ENCODE results near the gene GPR141. TPM values are rescaled to one million over a fixed set of nuclear protein-coding genes. Genes with fewer than 3 reads are reported as not detected.

The GPR141 gene
- total RNA-seq, 1 experiment from 2014 or later, result not detected

DNA sequence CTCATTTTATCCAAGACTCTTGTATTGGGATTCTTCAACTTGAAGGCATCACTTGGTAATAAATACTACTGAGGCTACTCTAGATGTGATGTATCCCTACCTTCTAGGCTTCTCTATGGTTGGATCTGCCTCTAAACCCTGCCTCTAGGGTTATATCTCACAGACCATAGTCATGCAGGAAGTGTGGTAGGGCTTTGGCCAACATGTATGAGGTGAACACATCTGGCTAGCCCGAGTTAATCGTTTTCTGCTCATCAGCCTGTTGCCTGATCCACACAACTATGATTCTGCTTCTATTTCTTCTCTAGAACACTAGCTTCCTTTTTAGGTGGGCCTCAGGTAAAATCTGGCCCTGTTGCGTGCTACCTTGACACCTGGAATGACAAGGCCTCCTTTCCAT lies 86.2 kb downstream of the GPR141 start:
- Histone ChIP-seq H3K4me3 (no peak overlapping the region), H3K36me3 (no peaks in the 10 kb centered on the region), H3K9me3 (replicated peaks) (peaks cover 4% of the 10 kb centered on the region; the same call in 1 of the 2 replicates), H3K27ac (no peak overlapping the region), H3K4me1 (no peaks in the 10 kb centered on the region), H3K27me3 (peaks cover 6% of the 10 kb centered on the region)
- no peak for DNase-seq

GRCh38 chr7:37770838-37771237 lies 87.3 kb downstream of the GPR141 start:
- Histone ChIP-seq H3K4me1 (no peaks in the 10 kb centered on the region), H3K27ac (no peak overlapping the region), H3K27me3 (peaks cover 6% of the 10 kb centered on the region), H3K4me3 (no peak overlapping the region), H3K36me3 (no peaks in the 10 kb centered on the region), H3K9me3 (replicated peaks) (peaks cover 4% of the 10 kb centered on the region; the same call in 1 of the 2 replicates)
- no peak for DNase-seq

DNA sequence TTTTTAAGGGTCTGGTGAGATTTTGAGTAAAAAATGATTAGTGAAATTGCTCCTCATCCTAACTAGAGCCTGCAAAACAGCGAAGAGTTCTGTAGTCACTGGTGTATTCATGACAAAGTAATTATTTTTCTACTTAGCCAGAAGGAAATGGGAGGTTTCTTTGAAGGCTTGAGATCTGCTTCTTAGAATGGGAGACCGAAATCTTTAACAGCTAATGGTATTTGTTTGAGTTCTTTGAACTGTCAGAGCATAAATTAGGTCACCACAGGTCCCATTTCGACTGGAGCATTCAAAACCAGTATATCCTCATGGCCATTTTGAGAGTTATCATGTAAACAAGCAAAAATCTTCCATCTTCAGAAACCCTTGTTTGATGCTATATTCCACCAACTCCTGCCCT lies 87.8 kb downstream of the GPR141 start:
- H3K36me3 ChIP-seq, result no peaks in the 10 kb centered on the region
- H3K4me3 ChIP-seq, result no peak overlapping the region
- no peak for DNase-seq
- peaks cover 4% of the 10 kb centered on the region; the same call in 1 of the 2 replicates for H3K9me3 ChIP-seq (replicated peaks)
- H3K27ac ChIP-seq, result no peak overlapping the region
- no peaks in the 10 kb centered on the region for H3K4me1 ChIP-seq
- H3K27me3 ChIP-seq, result peaks cover 6% of the 10 kb centered on the region

- peaks cover 6% of the 10 kb centered on the region for H3K27me3 ChIP-seq
- no peak overlapping the region for H3K4me3 ChIP-seq
- no peak overlapping the region for H3K27ac ChIP-seq
- no peak for DNase-seq
- no peaks in the 10 kb centered on the region for H3K36me3 ChIP-seq
- no peaks in the 10 kb centered on the region for H3K4me1 ChIP-seq
- H3K9me3 ChIP-seq (replicated peaks), result peaks cover 4% of the 10 kb centered on the region; the same call in 1 of the 2 replicates
These were observed 88.2 kb downstream of the GPR141 start for GRCh38 chr7:37771801-37772200.

- Histone ChIP-seq H3K4me1 (no peaks in the 10 kb centered on the region), H3K27ac (no peak overlapping the region), H3K27me3 (no peaks in the 10 kb centered on the region; the same call in 1 of the 2 replicates), H3K4me3 (no peak overlapping the region), H3K9me3 (replicated peaks) (peaks cover 4% of the 10 kb centered on the region; the same call in 1 of the 2 replicates), H3K36me3 (no peaks in the 10 kb centered on the region)
- DNase-seq, result no peak
These were observed 92.4 kb downstream of the GPR141 start for GRCh38 chr7:37775921-37776320.

DNA sequence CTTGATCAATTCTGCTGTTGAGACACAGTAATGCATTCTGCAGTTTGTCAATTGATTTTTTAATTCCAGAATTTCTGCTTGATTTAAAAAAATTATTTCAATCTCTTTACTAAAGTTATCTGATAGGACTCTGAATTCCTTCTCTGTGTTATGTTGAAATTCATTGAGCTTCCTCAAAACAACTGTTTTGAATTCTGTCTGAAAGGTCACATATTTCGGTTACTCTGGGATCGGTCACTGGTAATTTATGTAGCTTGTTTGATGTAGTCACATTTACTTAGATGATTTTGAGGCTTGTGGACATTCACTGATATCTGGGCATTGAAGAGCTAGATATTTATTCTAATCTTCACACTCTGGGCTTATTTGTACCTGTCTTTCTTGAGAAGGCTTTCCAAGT lies 97.6 kb downstream of the GPR141 start:
- Histone ChIP-seq H3K27ac (no peak overlapping the region), H3K27me3 (no peaks in the 10 kb centered on the region; the same call in 1 of the 2 replicates), H3K4me1 (no peaks in the 10 kb centered on the region), H3K36me3 (no peaks in the 10 kb centered on the region), H3K9me3 (replicated peaks) (no peaks in the 10 kb centered on the region), H3K4me3 (no peak overlapping the region)
- DNase-seq, result no peak

- H3K4me3 ChIP-seq, result no peak overlapping the region
- no peak for DNase-seq
- no peaks in the 10 kb centered on the region; the same call in 1 of the 2 replicates for H3K27me3 ChIP-seq
- H3K36me3 ChIP-seq, result no peaks in the 10 kb centered on the region
- H3K4me1 ChIP-seq, result no peaks in the 10 kb centered on the region
- H3K9me3 ChIP-seq (replicated peaks), result no peaks in the 10 kb centered on the region
- no peak overlapping the region for H3K27ac ChIP-seq
These were observed 98.6 kb downstream of the GPR141 start for GRCh38 chr7:37782166-37782565.

DNA sequence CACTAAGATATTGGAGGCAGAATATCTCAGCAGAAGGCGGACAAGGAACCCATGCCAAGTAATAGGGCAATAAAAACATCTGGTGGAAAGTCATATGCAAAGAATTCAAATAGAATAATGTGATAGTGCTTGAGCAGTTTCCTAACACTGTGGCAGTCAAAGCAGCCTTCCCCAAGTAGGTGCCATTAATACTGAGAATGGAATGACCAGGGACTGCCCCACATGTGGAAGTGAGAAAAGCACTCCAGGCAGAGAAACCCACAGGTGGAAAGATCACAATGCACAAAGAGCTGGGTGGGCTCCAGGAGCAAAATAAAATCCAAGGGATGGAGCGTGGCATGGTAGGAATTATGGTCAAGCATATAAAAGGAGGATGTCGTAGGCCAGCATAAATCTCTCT lies 100.4 kb downstream of the GPR141 start:
- no peak overlapping the region for H3K27ac ChIP-seq
- H3K36me3 ChIP-seq, result no peaks in the 10 kb centered on the region
- H3K4me3 ChIP-seq, result no peak overlapping the region
- H3K9me3 ChIP-seq (replicated peaks), result no peaks in the 10 kb centered on the region
- H3K27me3 ChIP-seq, result no peaks in the 10 kb centered on the region; the same call in 1 of the 2 replicates
- no peak for DNase-seq
- H3K4me1 ChIP-seq, result no peaks in the 10 kb centered on the region

DNA sequence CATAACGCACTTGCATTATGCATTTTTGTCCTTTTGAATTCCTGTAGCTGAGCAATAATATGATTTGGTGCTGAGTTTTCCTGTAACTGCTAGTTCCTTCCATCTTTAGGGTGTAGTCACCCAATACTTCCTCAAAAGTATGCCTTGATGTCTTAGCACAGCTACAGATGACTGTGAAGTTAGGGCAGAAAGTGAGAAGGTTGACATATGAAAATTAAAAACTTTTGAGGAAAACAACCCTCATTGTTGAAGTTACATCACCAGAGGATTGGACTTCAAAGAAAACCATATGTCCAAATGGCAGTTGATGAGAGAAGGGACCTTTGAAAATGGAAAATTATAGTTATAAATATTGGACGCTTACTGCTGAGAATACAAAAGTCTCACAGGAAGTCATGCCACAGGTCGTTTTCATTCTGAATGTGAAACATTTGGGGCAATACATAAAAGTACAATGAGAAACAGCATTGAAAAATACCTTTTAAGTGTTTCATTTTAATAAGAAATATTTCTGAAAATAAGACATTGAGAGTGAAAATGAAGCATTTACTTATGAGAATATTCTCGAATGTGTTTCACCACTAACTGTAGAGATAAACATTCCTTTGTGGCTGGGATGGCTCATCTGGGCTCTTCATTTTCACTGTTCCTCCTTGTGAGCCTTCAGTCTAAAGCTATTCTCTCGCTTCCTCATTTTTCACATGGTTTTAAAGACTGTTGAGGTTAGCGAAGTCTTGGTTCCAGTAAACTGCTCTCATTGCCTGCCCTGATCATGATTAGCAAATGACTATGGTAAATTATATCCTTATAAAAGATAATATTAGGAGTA lies 103.4 kb downstream of the GPR141 start:
- Histone ChIP-seq H3K4me1 (no peaks in the 10 kb centered on the region), H3K36me3 (no peaks in the 10 kb centered on the region), H3K27me3 (no peaks in the 10 kb centered on the region), H3K4me3 (no peak overlapping the region), H3K27ac (no peak overlapping the region), H3K9me3 (replicated peaks) (no peaks in the 10 kb centered on the region)
- no peak for DNase-seq

Other genes with a start within 250 kb of the GPR141 start
- gene ELMO1, start 234.9 kb upstream of the GPR141 start, total RNA-seq (2014; rRNA removed; shearing (Covaris generic)), result 55.4 and 67.2 TPM in 2 replicates
- gene NME8, start 164.8 kb downstream of the GPR141 start, total RNA-seq (2014; rRNA removed; shearing (Covaris generic)), result not detected in 2 replicates
- gene SFRP4, start 233.1 kb downstream of the GPR141 start, total RNA-seq (2014; rRNA removed; shearing (Covaris generic)), result 4.4 and 5.6 TPM in 2 replicates
- 20.2 and 23.3 TPM in 2 replicates for gene EPDR1, start 236.9 kb downstream of the GPR141 start, total RNA-seq (2014; rRNA removed; shearing (Covaris generic))

Data from SJCRH30 (cell line).